Lung (tissue), 12 donors: Measurements from ENCODE around the gene MCFD2. TPM values are rescaled to one million over a fixed set of nuclear protein-coding genes. Genes with fewer than 3 reads are reported as not detected.
A peak's percentile ranks its signal among the peaks of the same experiment; 100 is the strongest.
"Not testable (repeated sequence)": the region's sequence is repeated elsewhere in the genome, so short reads cannot be mapped to it uniquely, and the experiment has no call there.

Experiments used
- ATAC-seq: fragments of 200-7000 bp; cut with Tn5 transposase; one replicate; pipeline ENCODE4 v1.9.1; 2020; ENCODE audit warnings: moderate number of reproducible peaks; ENCODE audit not compliant: insufficient read depth, low FRiP score
- DNase-seq, 3 donors: peaks; one replicate each; pipeline ENCODE4 v3.0.0-alpha.2; 2013 to 2017
- H3K27ac ChIP-seq, 2 donors: one replicate each; pipeline ENCODE4 v1.5.1; 2013; ENCODE audit warnings: mild to moderate bottlenecking in 2 of 2, moderate library complexity in 2 of 2, control low read depth in 1 of 2, inconsistent platforms in 1 of 2, low read depth in 1 of 2, low read length in 1 of 2
- H3K27me3 ChIP-seq, 3 donors: one replicate each; pipeline ENCODE4 v1.5.1; 2013; ENCODE audit warnings: low read length in 2 of 3; ENCODE audit not compliant: control insufficient read depth in 3 of 3, insufficient read depth in 3 of 3
- H3K36me3 ChIP-seq, 4 donors: one replicate each; pipeline ENCODE4 v1.5.1; 2013; ENCODE audit warnings: low read length in 4 of 4, mild to moderate bottlenecking in 1 of 4, moderate library complexity in 1 of 4; ENCODE audit not compliant: control insufficient read depth in 4 of 4, insufficient read depth in 4 of 4
- H3K4me1 ChIP-seq, 5 donors: one replicate each; pipeline ENCODE4 v1.5.1; 2013; ENCODE audit warnings: low read length in 5 of 5, mild to moderate bottlenecking in 2 of 5, moderate library complexity in 1 of 5; ENCODE audit not compliant: control insufficient read depth in 5 of 5, insufficient read depth in 5 of 5
- H3K4me3 ChIP-seq: one replicate; pipeline ENCODE4 v1.5.1; 2013; ENCODE audit warnings: mild to moderate bottlenecking, control low read depth, moderate library complexity
- H3K9ac ChIP-seq, 2 donors: one replicate each; pipeline ENCODE4 v1.5.1; 2013; ENCODE audit warnings: low read length in 2 of 2, control low read depth in 1 of 2; ENCODE audit not compliant: insufficient read depth in 1 of 2
- H3K9me3 ChIP-seq, 4 donors: one replicate each; pipeline ENCODE4 v1.5.1; 2013; ENCODE audit warnings: low read length in 3 of 4, mild to moderate bottlenecking in 1 of 4, moderate library complexity in 1 of 4; ENCODE audit not compliant: control insufficient read depth in 4 of 4, insufficient read depth in 3 of 4
- CTCF ChIP-seq: IDR thresholded peaks from 2 replicates; pipeline ENCODE4 v1.5.1; 2012; ENCODE audit warnings: mild to moderate bottlenecking; ENCODE audit errors: control extremely low read depth, extremely low read depth
- WGBS, 2 donors: extraction: QIAGEN DNeasy Blood & Tissue Kit; methylation state at CpG; one replicate each; pipeline ENCODE4 v1.1.7; 2013; 5-methylcytosine and 5-hydroxymethylcytosine counted together
- polyA plus RNA-seq, 2 donors: library from polyadenylated mRNA; stranded (reverse); fragments of 200-250 nt; gene quantifications; one replicate each; pipeline ENCODE4 v1.2.1, GENCODE V29; 2013
- total RNA-seq, 2 donors: library from RNA; depleted of rRNA in 1 of 2; stranded (reverse); fragments of >200 nt in 1 of 2; gene quantifications; one replicate each; pipeline ENCODE4 v1.2.1, GENCODE V29; 2014 to 2021
- donor health status: control.
- donor health status: control.
- donor health status: Bipolar disorder and iron deficiency.
- donor health status: healthy.
- donor health status: DM: yes; HTN: yes; CAD: no.

MCFD2 gene
- total and polyA plus RNA-seq, 4 donors, result 22.0 to 101 (median 68.6) TPM

GRCh38 chr2:46909150-46909549, 6.5 kb downstream of the MCFD2 start:
- no peak overlapping the region for H3K4me3 ChIP-seq
- DNase-seq (peak in 1 of 3 donors; percentile 13), ATAC-seq (no peak)
- H3K9ac ChIP-seq, result no peak overlapping the region
- H3K27ac ChIP-seq, result peak overlapping the region; percentile 3 to 58
- H3K27me3 ChIP-seq, result no peaks in the 10 kb centered on the region
- H3K4me1 ChIP-seq, result peaks cover 0 to 21% (median 7%) of the 10 kb centered on the region in 5 donors
- 62 to 85% methylated on average over 4 of the region's 4 CpGs for WGBS, 2 donors
- no peaks in the 10 kb centered on the region for H3K9me3 ChIP-seq
- H3K36me3 ChIP-seq, result peaks cover 31 to 49% (median 39%) of the 10 kb centered on the region in 4 donors
- no peak for TF ChIP-seq CTCF

- not testable (repeated sequence) for H3K4me3 ChIP-seq, H3K4me1 ChIP-seq, H3K9ac ChIP-seq, H3K27ac ChIP-seq, H3K27me3 ChIP-seq, DNase-seq, ATAC-seq, H3K9me3 ChIP-seq
- WGBS, 2 donors, result 94 to 95% methylated on average over 10 of the region's 10 CpGs
- H3K36me3 ChIP-seq, result peaks cover 31 to 45% (median 32%) of the 10 kb centered on the region in 4 donors
Observed at GRCh38 chr2:46904908-46905678, 10.5 kb downstream of the MCFD2 start.

GRCh38 chr2:46902980-46903379, 12.6 kb downstream of the MCFD2 start:
- not testable (repeated sequence) for DNase-seq, H3K9me3 ChIP-seq, H3K9ac ChIP-seq, H3K4me1 ChIP-seq, H3K4me3 ChIP-seq, H3K27me3 ChIP-seq, ATAC-seq, H3K27ac ChIP-seq
- WGBS, 2 donors, result 54 to 64% methylated on average over 6 of the region's 6 CpGs
- peaks cover 15 to 28% (median 21%) of the 10 kb centered on the region in 4 donors for H3K36me3 ChIP-seq

- ATAC-seq, result no peak
- H3K36me3 ChIP-seq, result peaks cover 10 to 23% (median 17%) of the 10 kb centered on the region in 4 donors
- H3K9ac ChIP-seq, result no peak overlapping the region
- DNase-seq, result no peak
- no peak overlapping the region for H3K4me3 ChIP-seq
- H3K4me1 ChIP-seq, result peaks cover 0 to 5% (median 0%) of the 10 kb centered on the region in 5 donors
- TF ChIP-seq CTCF, result no peak
- H3K27me3 ChIP-seq, result no peaks in the 10 kb centered on the region
- H3K9me3 ChIP-seq, result no peaks in the 10 kb centered on the region
- no peak overlapping the region for H3K27ac ChIP-seq
Observed at GRCh38 chr2:46902465-46902864, 13.1 kb downstream of the MCFD2 start.
